Stimulated activated CD4-positive, alpha-beta T cell treated with anti-CD3 and anti-CD28 coated beads, Interleukin-2, amount 100 ng/mL, for 4 hours (primary cell): ENCODE measurements around the gene GCHFR.
A peak's percentile ranks its signal among the peaks of the same experiment; 100 is the strongest.

Experiments used
- DNase-seq: peaks from one replicate; pipeline ENCODE4 v3.0.0-alpha.2; 2020; ENCODE audit warnings: low read depth

Gene GCHFR

GRCh38 chr15:40754883-40755811 lies 8.7 kb upstream of the GCHFR start, which contains the start of gene RMDN3:
RMDN3 (minus strand) TSS chr15:40755254; CDS start chr15:40754783, 471 bp downstream.
- peak; percentile 87 for DNase-seq

- DNase-seq, result no peak
Measured at GRCh38 chr15:40755812-40756208, 8.1 kb upstream of the GCHFR start.

GRCh38 chr15:40756938-40757337 lies 6.9 kb upstream of the GCHFR start:
- no peak for DNase-seq

- DNase-seq, result no peak
Measured at GRCh38 chr15:40759961-40760360, 3.9 kb upstream of the GCHFR start.

- DNase-seq, result no peak
Measured at GRCh38 chr15:40762919-40763800, 708 bp upstream of the GCHFR start.

- DNase-seq, result no peak
Measured at GRCh38 chr15:40764629-40765103, 798 bp downstream of the GCHFR start.

- DNase-seq, result no peak
Measured at GRCh38 chr15:40766194-40766815, 2.4 kb downstream of the GCHFR start.

- DNase-seq, result no peak
Measured at GRCh38 chr15:40766906-40767837, 3.3 kb downstream of the GCHFR start.

GRCh38 chr15:40767838-40768500 lies 4.1 kb downstream of the GCHFR start:
- no peak for DNase-seq

- DNase-seq, result no peak
Measured at GRCh38 chr15:40768521-40769273, 4.8 kb downstream of the GCHFR start.

GRCh38 chr15:40769274-40770146 lies 5.6 kb downstream of the GCHFR start, which contains the start of gene C15orf62:
C15orf62 (plus strand) TSS chr15:40769980; CDS start chr15:40770496, 516 bp downstream.
- peak; percentile 84 for DNase-seq

GRCh38 chr15:40770147-40770721 lies 6.4 kb downstream of the GCHFR start:
- DNase-seq, result no peak

- DNase-seq, result no peak
Measured at GRCh38 chr15:40771242-40771641, 7.4 kb downstream of the GCHFR start.

- DNase-seq, result no peak
Measured at GRCh38 chr15:40772014-40772413, 8.1 kb downstream of the GCHFR start.

GRCh38 chr15:40773496-40773895 lies 9.6 kb downstream of the GCHFR start:
- DNase-seq, result no peak

- DNase-seq, result no peak
Measured at GRCh38 chr15:40773902-40774301, 10.0 kb downstream of the GCHFR start.

- DNase-seq, result no peak
Measured at GRCh38 chr15:40775007-40775406, 11.1 kb downstream of the GCHFR start.
